ENCODE measurements around the gene CA10.

CA10 gene

GRCh38 chr17:52030052-52030451 is 128.5 kb downstream of the CA10 start:
- no peak for DNase-seq (ENCODE audit: low spot score)
- TF ChIP-seq CTCF (IDR thresholded peaks at IDR 0.05; ENCODE audit: extremely low read depth, missing control alignments) = no peak

DNA sequence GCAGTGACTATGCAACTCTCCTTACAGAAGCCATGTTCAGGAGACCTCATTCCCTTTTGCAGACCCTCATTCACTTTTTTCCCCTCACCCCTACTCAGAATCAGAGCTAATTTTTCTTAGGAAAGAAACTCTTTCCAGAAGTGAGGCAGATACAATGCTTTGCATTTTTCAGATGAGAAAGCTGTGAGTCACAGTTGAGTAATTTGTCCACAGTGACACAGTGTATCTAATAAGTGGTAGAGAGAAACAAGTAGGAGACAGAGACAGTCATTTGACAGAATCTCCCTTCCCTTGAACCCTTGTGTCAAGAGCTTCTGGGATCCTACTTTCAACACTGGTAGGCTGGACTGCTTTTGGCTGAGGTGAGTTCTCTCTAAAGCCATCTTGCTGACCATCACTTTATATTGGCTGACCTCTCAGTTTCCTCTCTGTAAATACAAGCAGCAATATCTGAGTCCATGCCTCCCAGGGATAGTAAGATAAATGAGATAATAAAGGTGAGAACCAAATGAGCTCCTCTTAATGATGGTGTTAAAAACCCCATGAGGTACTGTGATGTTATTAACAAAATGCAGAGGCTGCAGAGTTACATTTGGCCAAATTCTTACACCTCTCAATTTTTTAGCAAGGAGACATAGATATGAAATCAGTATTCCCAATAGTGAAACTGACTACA is 130.8 kb downstream of the CA10 start:
- DNase-seq (ENCODE audit: low spot score) = no peak
- no peak for TF ChIP-seq CTCF (IDR thresholded peaks at IDR 0.05; ENCODE audit: extremely low read depth, missing control alignments)

DNA sequence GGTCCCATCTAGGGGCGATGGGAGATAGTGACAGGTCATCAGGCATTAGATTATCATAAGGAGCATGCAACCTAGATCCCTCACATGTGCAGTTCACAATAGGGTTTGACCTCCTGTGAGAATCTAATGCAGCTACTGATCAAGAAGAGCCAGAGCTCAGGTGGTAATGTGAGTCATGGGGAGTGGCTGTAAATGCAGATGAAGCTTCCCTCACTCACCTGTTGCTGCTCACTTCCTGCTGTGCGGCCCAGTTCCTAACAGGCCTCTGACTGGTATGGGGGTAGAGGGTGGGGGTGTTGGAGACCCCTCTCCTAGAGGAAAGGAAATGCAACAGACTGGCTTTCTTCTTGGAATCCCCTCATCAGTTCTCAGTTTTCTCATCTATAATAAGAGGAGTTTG is 131.4 kb downstream of the CA10 start:
- no peak for DNase-seq (ENCODE audit: low spot score)
- TF ChIP-seq CTCF (IDR thresholded peaks at IDR 0.05; ENCODE audit: extremely low read depth, missing control alignments) = no peak

GRCh38 chr17:52026075-52026474 is 132.4 kb downstream of the CA10 start:
- TF ChIP-seq CTCF (IDR thresholded peaks at IDR 0.05; ENCODE audit: extremely low read depth, missing control alignments) = no peak
- no peak for DNase-seq (ENCODE audit: low spot score)

- no peak for DNase-seq (ENCODE audit: low spot score)
- no peak for TF ChIP-seq CTCF (IDR thresholded peaks at IDR 0.05; ENCODE audit: extremely low read depth, missing control alignments)
Observed at GRCh38 chr17:52025236-52025635, 133.3 kb downstream of the CA10 start.

DNA sequence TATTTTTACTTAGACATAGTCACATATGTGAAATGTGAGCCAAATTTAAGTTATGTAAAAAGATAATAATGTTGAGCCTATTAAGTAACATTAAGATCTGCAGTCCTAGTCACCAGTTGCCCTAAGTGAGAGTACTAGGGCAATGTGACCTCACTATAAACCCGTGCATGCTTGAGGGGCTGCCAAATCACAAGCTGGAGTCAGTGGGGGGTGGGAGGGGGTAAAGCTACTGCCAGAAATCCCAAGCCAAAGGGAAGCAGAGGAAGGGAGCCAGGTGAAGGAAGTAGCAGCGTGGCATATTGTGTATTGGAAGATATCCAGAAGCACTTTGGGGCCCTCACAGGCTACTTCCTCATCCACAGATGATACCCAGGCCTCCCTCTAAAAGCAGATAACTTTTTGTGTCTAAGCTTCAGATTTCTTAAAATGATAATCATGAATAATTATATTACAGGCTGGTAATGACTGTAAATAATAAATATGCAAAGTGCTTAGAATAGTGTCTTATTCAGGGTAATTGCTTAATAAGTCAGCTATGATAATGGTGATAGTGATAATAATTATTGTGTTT is 134.1 kb downstream of the CA10 start:
- no peak for DNase-seq (ENCODE audit: low spot score)

More for the DNA sequence above, 134.1 kb downstream of the CA10 start:
- TF ChIP-seq CTCF (IDR thresholded peaks at IDR 0.05; ENCODE audit: extremely low read depth, missing control alignments) = no peak
